HG03139 (cell line): Measurements from ENCODE around the gene PITHD1.
"Not testable (repeated sequence)": the region's sequence is repeated elsewhere in the genome, so short reads cannot be mapped to it uniquely, and the experiment has no call there.

Source experiments
- ATAC-seq: cut with Tn5 transposase; IDR thresholded peaks from one replicate; pipeline ENCODE4 v1.9.1; 2021; ENCODE audit not compliant: unreplicated experiment

PITHD1 gene

GRCh38 chr1:23823767-23824166, 45.5 kb downstream of the PITHD1 start:
- no peak for ATAC-seq

GRCh38 chr1:23824711-23825075, 46.5 kb downstream of the PITHD1 start:
- no peak for ATAC-seq

GRCh38 chr1:23825076-23825761, 47.0 kb downstream of the PITHD1 start, which contains the start of gene HMGCL:
HMGCL (minus strand) TSS chr1:23825429; CDS start chr1:23825415, 14 bp downstream.
- no peak for ATAC-seq

- ATAC-seq, result no peak
These were observed 47.7 kb downstream of the PITHD1 start for GRCh38 chr1:23825762-23826522.

GRCh38 chr1:23826590-23826989, 48.4 kb downstream of the PITHD1 start:
- not testable (repeated sequence) for ATAC-seq

- ATAC-seq, result no peak
These were observed 49.5 kb downstream of the PITHD1 start for GRCh38 chr1:23827717-23828116.

GRCh38 chr1:23834156-23834555, 55.9 kb downstream of the PITHD1 start:
- not testable (repeated sequence) for ATAC-seq

- ATAC-seq, result no peak
These were observed 57.8 kb downstream of the PITHD1 start for GRCh38 chr1:23836037-23836436.
